Activated naive CD4-positive, alpha-beta T cell treated with anti-CD3 and anti-CD28 coated beads, Interleukin-2, amount 50 U/mL, for 24 hours (primary cell): ENCODE measurements around the gene CDC42EP5.
"Not testable (repeated sequence)": the region's sequence is repeated elsewhere in the genome, so short reads cannot be mapped to it uniquely, and the experiment has no call there.

Experiments used
- H3K27ac Mint-ChIP-seq: one replicate; pipeline ENCODE4 v1.8.0; 2021; ENCODE audit warnings: mild to moderate bottlenecking, mixed read lengths
- H3K27me3 Mint-ChIP-seq: one replicate; pipeline ENCODE4 v1.8.0; 2021; ENCODE audit warnings: mixed read lengths
- H3K36me3 Mint-ChIP-seq: one replicate; pipeline ENCODE4 v1.8.0; 2021; ENCODE audit warnings: mixed read lengths
- H3K4me1 Mint-ChIP-seq: one replicate; pipeline ENCODE4 v1.8.0; 2021; ENCODE audit warnings: mixed read lengths
- H3K4me3 Mint-ChIP-seq: one replicate; pipeline ENCODE4 v1.8.0; 2021; ENCODE audit warnings: mild to moderate bottlenecking, mixed read lengths
- H3K9me3 Mint-ChIP-seq: one replicate; pipeline ENCODE4 v1.8.0; 2021; ENCODE audit warnings: mixed read lengths

The CDC42EP5 gene

GRCh38 chr19:54473071-54473891, at the start of gene CDC42EP5:
TSS of gene CDC42EP5 (minus strand) at chr19:54473296. CDS start at chr19:54465547, 7,749 bp downstream.
- Mint-ChIP-seq H3K9me3 (no peaks in the 10 kb centered on the region), H3K27ac (no peak within 1 kb of the TSS), H3K4me3 (no peak within 1 kb of the TSS), H3K27me3 (peaks cover 38% of the 10 kb centered on the region), H3K36me3 (no peaks in the 10 kb centered on the region), H3K4me1 (peaks cover 14% of the 10 kb centered on the region)

GRCh38 chr19:54521860-54522513, 48.9 kb upstream of the CDC42EP5 start:
- peaks cover 4% of the 10 kb centered on the region for H3K36me3 Mint-ChIP-seq
- peaks cover 52% of the 10 kb centered on the region for H3K4me1 Mint-ChIP-seq
- peaks cover 12% of the 10 kb centered on the region for H3K27me3 Mint-ChIP-seq
- peak overlapping the region; percentile 14 for H3K27ac Mint-ChIP-seq
- peak overlapping the region; percentile 62 for H3K4me3 Mint-ChIP-seq
- H3K9me3 Mint-ChIP-seq, result peaks cover 5% of the 10 kb centered on the region

DNA sequence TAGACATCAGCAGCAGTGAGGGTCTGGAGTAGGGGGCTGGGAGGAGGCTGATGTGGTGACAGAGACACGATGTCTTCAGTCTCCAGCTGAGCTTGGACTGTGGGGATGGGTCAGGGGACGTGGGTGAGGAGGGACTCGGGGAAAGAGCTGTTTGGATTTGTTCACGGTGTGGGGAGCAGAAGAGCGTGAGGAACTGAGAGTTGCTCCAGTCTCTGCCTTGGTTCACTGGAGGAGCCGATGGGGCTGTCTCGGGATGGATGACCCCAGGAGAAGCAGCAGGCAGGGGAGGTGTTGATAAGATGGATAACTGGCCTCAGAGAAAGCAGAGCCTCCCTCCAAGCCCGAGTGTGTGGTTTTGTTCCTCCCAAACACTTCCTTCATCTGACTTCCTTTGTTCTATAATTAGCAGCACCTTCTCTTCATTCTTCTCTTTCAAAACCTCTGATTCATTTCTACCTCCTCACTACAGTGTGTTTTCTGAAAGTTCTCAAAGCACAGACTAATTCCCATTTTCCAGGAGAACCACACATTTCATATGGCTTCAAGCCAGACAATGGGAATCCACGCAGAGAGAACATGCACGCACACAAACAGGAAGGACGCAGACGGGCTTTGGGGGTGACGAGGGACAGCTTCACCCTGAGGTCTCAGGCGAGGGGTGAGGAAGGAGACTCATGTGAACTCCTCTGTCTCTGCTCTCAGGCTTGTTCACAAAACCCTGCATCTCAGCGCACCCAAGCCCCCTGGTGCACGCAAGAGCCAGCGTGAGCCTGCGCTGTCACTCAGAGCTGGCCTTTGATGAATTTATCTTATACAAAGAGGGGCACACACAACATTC, 48.1 kb upstream of the CDC42EP5 start:
- H3K4me1 Mint-ChIP-seq, result peaks cover 52% of the 10 kb centered on the region
- peaks cover 4% of the 10 kb centered on the region for H3K36me3 Mint-ChIP-seq
- H3K27me3 Mint-ChIP-seq, result peaks cover 13% of the 10 kb centered on the region
- peaks cover 5% of the 10 kb centered on the region for H3K9me3 Mint-ChIP-seq
- peak overlapping the region; percentile 63 for H3K27ac Mint-ChIP-seq
- peak overlapping the region; percentile 62 for H3K4me3 Mint-ChIP-seq

DNA sequence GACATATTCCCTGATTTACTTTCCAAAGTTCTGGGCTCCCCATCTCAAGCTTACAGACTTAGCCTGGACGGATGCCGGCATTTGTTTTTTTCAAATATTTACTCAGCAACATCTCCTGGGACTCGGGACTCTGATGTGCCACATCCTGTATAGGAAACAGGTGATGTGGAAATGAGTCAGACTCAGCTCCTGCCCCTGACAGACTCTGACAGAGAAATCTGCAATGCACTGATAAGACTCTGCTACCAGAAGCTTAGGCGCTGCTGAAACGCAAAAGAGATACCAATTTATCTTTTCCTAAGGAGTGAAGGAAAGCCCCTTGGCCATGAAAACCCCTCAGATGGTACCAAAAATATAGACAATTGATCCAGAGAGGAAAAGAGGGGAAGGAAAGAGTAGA, 45.7 kb upstream of the CDC42EP5 start:
- H3K36me3 Mint-ChIP-seq, result peaks cover 4% of the 10 kb centered on the region
- peak overlapping the region; percentile 6 for H3K27ac Mint-ChIP-seq
- peaks cover 15% of the 10 kb centered on the region for H3K27me3 Mint-ChIP-seq
- H3K9me3 Mint-ChIP-seq, result peaks cover 5% of the 10 kb centered on the region
- H3K4me3 Mint-ChIP-seq, result peak overlapping the region; percentile 71
- H3K4me1 Mint-ChIP-seq, result peaks cover 52% of the 10 kb centered on the region

DNA sequence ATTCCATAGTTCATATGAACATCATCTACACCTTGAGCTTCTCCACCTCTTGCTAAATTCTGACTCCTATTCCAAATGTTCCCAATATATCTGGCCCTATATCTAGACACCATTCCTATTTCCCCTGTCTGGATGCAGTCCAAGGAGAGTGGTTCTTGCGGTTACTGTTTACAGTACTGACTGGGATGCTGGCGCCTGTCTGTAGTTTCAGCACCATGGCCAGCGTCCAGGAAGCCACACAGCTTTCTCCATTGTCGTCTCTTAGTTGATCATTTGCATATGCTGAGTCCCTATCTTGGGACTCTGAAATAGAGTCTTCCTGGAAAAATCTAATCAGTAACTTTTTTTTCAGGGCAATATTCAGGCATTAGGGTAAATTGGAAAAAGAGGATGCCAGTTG, 44.4 kb upstream of the CDC42EP5 start:
- H3K4me3 Mint-ChIP-seq, result no peak overlapping the region
- peaks cover 2% of the 10 kb centered on the region for H3K36me3 Mint-ChIP-seq
- peaks cover 41% of the 10 kb centered on the region for H3K4me1 Mint-ChIP-seq
- H3K27ac Mint-ChIP-seq, result peak overlapping the region; percentile 33
- H3K27me3 Mint-ChIP-seq, result peaks cover 15% of the 10 kb centered on the region
- H3K9me3 Mint-ChIP-seq, result peaks cover 5% of the 10 kb centered on the region

DNA sequence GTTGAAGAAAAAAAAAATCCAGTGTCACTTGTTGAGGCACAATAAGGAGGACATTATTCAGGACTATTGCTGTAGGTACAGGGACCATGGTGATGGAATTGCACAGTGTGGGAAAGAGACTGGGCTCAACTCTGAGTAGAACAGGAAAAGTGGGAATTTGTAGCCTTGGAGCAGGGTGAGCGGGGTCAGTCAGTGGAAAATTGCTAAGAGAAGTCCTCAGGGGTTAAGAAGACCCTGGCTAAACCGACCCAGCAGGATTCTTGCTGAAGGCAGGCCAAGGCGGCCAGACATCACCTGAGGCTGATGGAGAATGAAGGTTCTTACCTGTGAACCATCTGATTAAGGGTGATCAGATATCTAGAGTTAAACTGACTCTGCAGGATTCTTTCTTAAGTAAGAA, 42.1 kb upstream of the CDC42EP5 start:
- H3K4me3 Mint-ChIP-seq, result no peak overlapping the region
- peaks cover 19% of the 10 kb centered on the region for H3K4me1 Mint-ChIP-seq
- peaks cover 2% of the 10 kb centered on the region for H3K36me3 Mint-ChIP-seq
- no peak overlapping the region for H3K27ac Mint-ChIP-seq
- H3K9me3 Mint-ChIP-seq, result peaks cover 5% of the 10 kb centered on the region
- H3K27me3 Mint-ChIP-seq, result peaks cover 15% of the 10 kb centered on the region

DNA sequence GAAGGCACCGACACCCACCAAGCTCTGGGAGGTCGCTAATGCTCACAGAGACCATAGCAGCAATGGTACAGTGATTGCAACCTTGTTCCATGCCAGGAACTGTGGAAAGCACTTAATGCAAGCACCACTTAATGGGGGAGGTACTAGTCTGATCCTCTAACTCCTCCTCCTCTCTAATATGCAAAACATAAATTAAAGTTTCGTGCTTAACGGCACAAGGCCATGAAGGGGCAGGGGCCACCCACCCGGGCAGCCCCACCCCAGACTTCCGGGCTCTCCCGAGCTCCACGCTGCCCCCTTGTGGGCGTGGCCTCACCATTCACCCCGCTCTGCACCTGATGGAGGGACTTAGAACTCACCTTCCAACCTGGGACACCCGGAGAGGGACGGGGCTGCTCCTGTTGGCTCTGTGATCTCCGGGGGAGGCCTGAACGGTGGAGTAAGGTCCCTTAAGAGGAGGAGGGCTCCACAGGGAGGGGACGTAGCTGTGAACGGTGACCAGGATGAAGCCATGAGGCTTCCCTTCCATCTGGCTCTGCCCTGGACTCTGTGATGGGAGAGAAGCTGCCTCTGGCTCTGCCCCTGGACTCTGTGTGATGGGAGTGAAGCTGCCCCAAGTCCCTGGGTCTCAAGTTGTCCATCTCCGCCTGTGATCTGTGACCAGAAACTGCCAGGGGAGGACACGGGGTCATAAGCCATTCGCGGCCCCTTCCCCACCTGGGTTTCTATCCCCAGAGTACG, 36.3 kb upstream of the CDC42EP5 start:
- not testable (repeated sequence) for H3K27me3 Mint-ChIP-seq, H3K27ac Mint-ChIP-seq, H3K4me1 Mint-ChIP-seq, H3K36me3 Mint-ChIP-seq, H3K9me3 Mint-ChIP-seq, H3K4me3 Mint-ChIP-seq

DNA sequence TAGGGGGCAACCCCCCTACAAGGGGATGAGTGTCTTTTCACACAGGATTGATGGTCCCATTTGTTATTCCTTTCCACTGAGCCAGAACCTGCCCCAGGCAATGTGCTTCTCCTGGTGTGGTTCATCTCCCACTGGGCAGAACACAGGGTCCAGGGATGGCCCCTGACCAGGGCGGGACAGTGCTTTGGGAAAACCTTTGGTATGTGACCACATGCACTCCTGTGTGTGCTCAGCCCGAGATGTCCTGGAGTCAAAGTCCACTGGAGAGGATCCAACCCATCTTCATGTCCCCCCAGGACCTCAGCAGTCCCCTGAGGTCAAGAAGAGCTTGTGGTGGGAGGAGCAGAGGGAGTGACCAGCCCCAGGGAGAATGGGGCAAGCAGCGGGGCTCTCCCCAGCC, 35.4 kb upstream of the CDC42EP5 start:
- H3K9me3 Mint-ChIP-seq, H3K4me1 Mint-ChIP-seq, H3K27me3 Mint-ChIP-seq, H3K4me3 Mint-ChIP-seq, H3K36me3 Mint-ChIP-seq, H3K27ac Mint-ChIP-seq: not testable (repeated sequence)

DNA sequence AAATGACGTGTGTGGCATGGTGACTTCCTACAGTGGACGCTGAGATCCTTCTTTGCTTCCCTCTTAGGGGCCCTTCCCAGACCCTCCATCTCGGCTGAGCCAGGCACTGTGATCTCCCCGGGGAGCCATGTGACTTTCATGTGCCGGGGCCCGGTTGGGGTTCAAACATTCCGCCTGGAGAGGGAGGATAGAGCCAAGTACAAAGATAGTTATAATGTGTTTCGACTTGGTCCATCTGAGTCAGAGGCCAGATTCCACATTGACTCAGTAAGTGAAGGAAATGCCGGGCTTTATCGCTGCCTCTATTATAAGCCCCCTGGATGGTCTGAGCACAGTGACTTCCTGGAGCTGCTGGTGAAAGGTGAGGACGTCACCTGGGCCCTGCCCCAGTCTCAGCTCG, 34.7 kb upstream of the CDC42EP5 start:
- Mint-ChIP-seq H3K27ac (no peak overlapping the region), H3K9me3 (no peaks in the 10 kb centered on the region), H3K4me3 (no peak overlapping the region), H3K27me3 (peaks cover 6% of the 10 kb centered on the region), H3K36me3 (no peaks in the 10 kb centered on the region), H3K4me1 (peaks cover 4% of the 10 kb centered on the region)

- H3K27me3 Mint-ChIP-seq, H3K4me1 Mint-ChIP-seq, H3K4me3 Mint-ChIP-seq, H3K36me3 Mint-ChIP-seq, H3K9me3 Mint-ChIP-seq, H3K27ac Mint-ChIP-seq: not testable (repeated sequence)
Measured at GRCh38 chr19:54507038-54507717, 34.1 kb upstream of the CDC42EP5 start.

GRCh38 chr19:54506079-54506478, 33.0 kb upstream of the CDC42EP5 start:
- Mint-ChIP-seq H3K4me1 (peaks cover 4% of the 10 kb centered on the region), H3K9me3 (no peaks in the 10 kb centered on the region), H3K27me3 (peaks cover 8% of the 10 kb centered on the region), H3K4me3 (no peak overlapping the region), H3K27ac (no peak overlapping the region), H3K36me3 (no peaks in the 10 kb centered on the region)

- not testable (repeated sequence) for H3K9me3 Mint-ChIP-seq, H3K36me3 Mint-ChIP-seq, H3K27me3 Mint-ChIP-seq, H3K4me3 Mint-ChIP-seq, H3K4me1 Mint-ChIP-seq
- H3K27ac Mint-ChIP-seq, result peak overlapping the region; percentile 41
Measured at GRCh38 chr19:54505542-54505941, 32.4 kb upstream of the CDC42EP5 start.

DNA sequence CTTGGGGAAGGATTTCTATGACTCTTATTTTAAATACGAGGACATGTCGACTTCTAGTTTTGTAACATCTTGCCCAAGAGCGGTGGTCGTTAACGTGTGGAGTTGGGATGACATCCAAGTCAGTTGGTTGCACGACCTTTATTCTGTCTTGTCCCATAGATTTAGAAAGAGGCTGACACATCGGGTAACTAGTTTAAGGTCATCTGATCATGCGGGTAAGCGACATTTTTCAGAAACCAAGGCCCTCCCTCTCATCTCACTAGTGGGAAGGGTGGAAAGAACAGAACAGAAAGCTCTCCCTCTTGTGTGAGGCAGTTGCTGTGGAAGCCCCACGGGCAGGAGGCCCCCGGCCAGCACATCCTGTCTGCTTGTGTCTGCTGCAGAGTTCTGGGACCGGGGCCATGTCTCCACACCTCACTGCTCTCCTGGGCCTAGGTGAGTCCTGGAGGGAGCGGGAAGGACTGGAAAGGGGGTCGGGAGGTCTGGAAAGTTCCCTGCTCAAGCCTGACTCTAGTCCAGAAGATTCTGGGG, 29.5 kb upstream of the CDC42EP5 start, which contains the start of gene LAIR2:
LAIR2 (plus strand) TSS at position 314 of the 531 bp plus-strand sequence; CDS start at position 402, 88 bp downstream.
- Mint-ChIP-seq H3K36me3 (no peaks in the 10 kb centered on the region), H3K27me3 (peaks cover 13% of the 10 kb centered on the region), H3K4me3 (no peak within 1 kb of the TSS), H3K27ac (peak within 1 kb of the TSS; percentile 77), H3K9me3 (no peaks in the 10 kb centered on the region), H3K4me1 (peaks cover 16% of the 10 kb centered on the region)

- H3K36me3 Mint-ChIP-seq, H3K4me3 Mint-ChIP-seq, H3K9me3 Mint-ChIP-seq, H3K27ac Mint-ChIP-seq: not testable (repeated sequence)
- H3K27me3 Mint-ChIP-seq, result peaks cover 16% of the 10 kb centered on the region
- H3K4me1 Mint-ChIP-seq, result peaks cover 23% of the 10 kb centered on the region
Measured at GRCh38 chr19:54498451-54498772, 25.3 kb upstream of the CDC42EP5 start.
